Measurements from ENCODE around the gene VPS26A.
"Not testable (repeated sequence)": the region's sequence is repeated elsewhere in the genome, so short reads cannot be mapped to it uniquely, and the experiment has no call there.

VPS26A gene

DNA sequence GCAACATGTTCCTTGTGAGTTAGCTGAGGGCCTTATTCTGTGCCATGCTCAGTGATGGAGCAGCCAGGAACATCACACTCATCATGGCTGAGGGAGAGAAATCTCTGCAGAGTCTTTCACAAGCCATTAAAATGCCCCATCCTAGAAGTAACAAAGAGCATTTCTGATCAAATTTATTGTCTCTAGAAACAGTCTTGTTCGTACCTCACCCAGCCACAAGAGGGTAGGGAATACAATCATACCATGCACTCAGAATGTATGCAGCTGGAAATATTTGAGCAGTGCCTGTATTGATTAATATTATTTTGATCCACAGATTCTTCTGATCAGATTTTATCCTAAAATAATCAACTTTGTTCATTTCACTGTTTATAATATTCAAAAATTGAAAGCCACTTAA lies 17.3 kb downstream of the VPS26A start:
- Histone ChIP-seq H3K79me2 (ENCODE audit: insufficient read depth, low read length) (peaks cover 82% of the 10 kb centered on the region), H2AFZ (ENCODE audit: low read depth, low read length) (no peak overlapping the region), H3K36me3 (ENCODE audit: insufficient read depth, low read length) (peaks cover 11% of the 10 kb centered on the region; the same call in 1 of the 2 replicates), H3K9me3 (ENCODE audit: insufficient read depth, low read length, severe bottlenecking) (no peaks in the 10 kb centered on the region), H3K4me3 (ENCODE audit: low read depth in 1 of 2, low read length in 2 of 2) (no peak overlapping the region), H3K4me1 (ENCODE audit: insufficient read depth, low read length) (no peaks in the 10 kb centered on the region), H3K27me3 (ENCODE audit: insufficient read depth, low read length, poor library complexity) (no peaks in the 10 kb centered on the region), H3K27ac (ENCODE audit: low read length) (no peak overlapping the region), H4K20me1 (ENCODE audit: insufficient read depth, low read length) (peaks cover 16% of the 10 kb centered on the region; the same call in 1 of the 2 replicates), H3K9ac (ENCODE audit: low read depth, low read length) (no peak overlapping the region), H3K4me2 (ENCODE audit: insufficient read depth, low read length) (no peak overlapping the region)
- ATAC-seq (ENCODE audit: insufficient read depth, low read depth) = no peak
- TF ChIP-seq, protein P1, sequence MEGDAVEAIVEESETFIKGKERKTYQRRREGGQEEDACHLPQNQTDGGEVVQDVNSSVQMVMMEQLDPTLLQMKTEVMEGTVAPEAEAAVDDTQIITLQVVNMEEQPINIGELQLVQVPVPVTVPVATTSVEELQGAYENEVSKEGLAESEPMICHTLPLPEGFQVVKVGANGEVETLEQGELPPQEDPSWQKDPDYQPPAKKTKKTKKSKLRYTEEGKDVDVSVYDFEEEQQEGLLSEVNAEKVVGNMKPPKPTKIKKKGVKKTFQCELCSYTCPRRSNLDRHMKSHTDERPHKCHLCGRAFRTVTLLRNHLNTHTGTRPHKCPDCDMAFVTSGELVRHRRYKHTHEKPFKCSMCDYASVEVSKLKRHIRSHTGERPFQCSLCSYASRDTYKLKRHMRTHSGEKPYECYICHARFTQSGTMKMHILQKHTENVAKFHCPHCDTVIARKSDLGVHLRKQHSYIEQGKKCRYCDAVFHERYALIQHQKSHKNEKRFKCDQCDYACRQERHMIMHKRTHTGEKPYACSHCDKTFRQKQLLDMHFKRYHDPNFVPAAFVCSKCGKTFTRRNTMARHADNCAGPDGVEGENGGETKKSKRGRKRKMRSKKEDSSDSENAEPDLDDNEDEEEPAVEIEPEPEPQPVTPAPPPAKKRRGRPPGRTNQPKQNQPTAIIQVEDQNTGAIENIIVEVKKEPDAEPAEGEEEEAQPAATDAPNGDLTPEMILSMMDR (IDR thresholded peaks at IDR 0.05; ENCODE audit: borderline replicate concordance, extremely low read depth, low read length, poor library complexity, severe bottlenecking) = no peak
- DNase-seq = no peak

DNA sequence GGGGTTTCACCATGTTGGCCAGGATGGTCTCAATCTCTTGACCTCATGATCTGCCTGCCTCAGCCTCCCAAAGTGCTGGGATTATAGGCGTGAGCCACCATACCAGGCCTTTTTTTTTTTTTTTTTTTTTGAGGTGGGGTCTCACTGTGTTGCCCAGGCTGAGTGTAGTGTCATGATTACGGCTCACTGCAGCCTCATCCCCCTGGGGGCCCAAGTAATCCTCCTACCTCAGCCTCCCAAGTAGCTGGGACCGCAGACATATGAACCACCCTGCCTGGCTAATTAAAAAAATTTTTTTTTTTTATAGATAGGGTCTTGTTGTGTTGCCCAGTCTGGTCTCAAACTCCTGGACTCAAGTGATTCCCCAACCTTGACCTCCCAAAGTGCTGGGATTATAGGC lies 18.1 kb downstream of the VPS26A start:
- H2AFZ ChIP-seq (ENCODE audit: low read depth, low read length); H3K27me3 ChIP-seq (ENCODE audit: insufficient read depth, low read length, poor library complexity); DNase-seq; H3K4me3 ChIP-seq (ENCODE audit: low read depth in 1 of 2, low read length in 2 of 2); H3K4me2 ChIP-seq (ENCODE audit: insufficient read depth, low read length); H3K4me1 ChIP-seq (ENCODE audit: insufficient read depth, low read length); H3K36me3 ChIP-seq (ENCODE audit: insufficient read depth, low read length); H3K9ac ChIP-seq (ENCODE audit: low read depth, low read length); ATAC-seq (ENCODE audit: insufficient read depth, low read depth); H3K27ac ChIP-seq (ENCODE audit: low read length); H3K9me3 ChIP-seq (ENCODE audit: insufficient read depth, low read length, severe bottlenecking): not testable (repeated sequence)
- peaks cover 21% of the 10 kb centered on the region; the same call in 1 of the 2 replicates for H4K20me1 ChIP-seq (ENCODE audit: insufficient read depth, low read length)
- peaks cover 86% of the 10 kb centered on the region for H3K79me2 ChIP-seq (ENCODE audit: insufficient read depth, low read length)

DNA sequence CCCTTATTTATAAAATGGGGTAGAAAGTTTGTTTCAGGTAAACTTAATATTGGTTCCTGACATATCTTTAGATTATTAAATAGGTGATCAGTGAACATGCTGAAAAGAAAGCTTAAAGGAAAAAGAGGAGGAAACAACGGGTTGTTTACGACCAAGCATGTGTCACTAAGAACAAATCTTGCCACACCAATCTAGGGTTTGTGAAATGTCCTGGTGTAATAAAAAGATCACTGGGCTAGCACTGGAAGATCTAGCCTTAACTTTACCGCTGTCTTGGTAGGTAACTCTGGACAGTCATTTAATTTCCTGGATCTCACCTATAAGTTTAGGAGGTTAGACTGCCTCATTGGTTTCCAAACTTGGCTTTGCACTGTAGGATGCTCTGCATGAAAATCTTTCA lies 19.0 kb downstream of the VPS26A start:
- Histone ChIP-seq H3K9me3 (ENCODE audit: insufficient read depth, low read length, severe bottlenecking) (no peaks in the 10 kb centered on the region), H3K27me3 (ENCODE audit: insufficient read depth, low read length, poor library complexity) (no peaks in the 10 kb centered on the region), H3K79me2 (ENCODE audit: insufficient read depth, low read length) (peaks cover 88% of the 10 kb centered on the region), H3K4me3 (ENCODE audit: low read depth in 1 of 2, low read length in 2 of 2) (no peak overlapping the region), H3K4me1 (ENCODE audit: insufficient read depth, low read length) (no peaks in the 10 kb centered on the region), H4K20me1 (ENCODE audit: insufficient read depth, low read length) (peaks cover 21% of the 10 kb centered on the region; the same call in 1 of the 2 replicates), H3K4me2 (ENCODE audit: insufficient read depth, low read length) (no peak overlapping the region), H3K36me3 (ENCODE audit: insufficient read depth, low read length) (peaks cover 5% of the 10 kb centered on the region; the same call in 1 of the 2 replicates), H2AFZ (ENCODE audit: low read depth, low read length) (no peak overlapping the region), H3K27ac (ENCODE audit: low read length) (no peak overlapping the region), H3K9ac (ENCODE audit: low read depth, low read length) (no peak overlapping the region)
- no peak for TF ChIP-seq EZH2 (IDR thresholded peaks at IDR 0.05; ENCODE audit: borderline replicate concordance, low read depth, low read length, severe bottlenecking)
- TF ChIP-seq, protein P1 (IDR thresholded peaks at IDR 0.05; ENCODE audit: borderline replicate concordance, extremely low read depth, low read length, poor library complexity, severe bottlenecking) = no peak
- ATAC-seq (ENCODE audit: insufficient read depth, low read depth) (no peak), DNase-seq (no peak)

DNA sequence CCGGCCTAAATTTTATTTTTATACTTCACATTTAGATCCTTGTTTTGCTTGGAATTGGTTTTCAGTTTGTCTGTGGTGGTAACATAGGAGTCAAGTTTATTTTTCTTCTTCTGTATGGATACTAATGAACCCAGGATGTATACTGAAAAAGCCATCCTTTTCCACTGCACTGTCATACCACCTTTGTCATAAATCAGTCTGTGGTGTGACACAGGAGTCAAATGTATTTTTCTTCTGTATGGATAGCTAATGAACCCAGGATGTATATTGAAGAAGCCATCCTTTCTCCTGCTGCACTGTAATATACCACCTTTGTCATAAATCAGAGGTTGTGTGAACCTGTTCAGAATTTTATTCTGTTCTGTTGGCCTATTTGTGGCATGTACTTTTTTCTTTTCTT lies 21.4 kb downstream of the VPS26A start:
- no peak for ATAC-seq (ENCODE audit: insufficient read depth, low read depth)

More for the DNA sequence above, 21.4 kb downstream of the VPS26A start:
- Histone ChIP-seq H3K4me2 (ENCODE audit: insufficient read depth, low read length) (no peak overlapping the region), H3K9me3 (ENCODE audit: insufficient read depth, low read length, severe bottlenecking) (no peaks in the 10 kb centered on the region), H3K27me3 (ENCODE audit: insufficient read depth, low read length, poor library complexity) (no peaks in the 10 kb centered on the region), H3K79me2 (ENCODE audit: insufficient read depth, low read length) (peaks cover 90% of the 10 kb centered on the region), H4K20me1 (ENCODE audit: insufficient read depth, low read length) (peaks cover 21% of the 10 kb centered on the region; the same call in 1 of the 2 replicates), H3K4me3 (ENCODE audit: low read depth in 1 of 2, low read length in 2 of 2) (no peak overlapping the region), H2AFZ (ENCODE audit: low read depth, low read length) (no peak overlapping the region), H3K4me1 (ENCODE audit: insufficient read depth, low read length) (no peaks in the 10 kb centered on the region), H3K27ac (ENCODE audit: low read length) (no peak overlapping the region), H3K36me3 (ENCODE audit: insufficient read depth, low read length) (peaks cover 5% of the 10 kb centered on the region; the same call in 1 of the 2 replicates), H3K9ac (ENCODE audit: low read depth, low read length) (no peak overlapping the region)
- TF ChIP-seq EZH2 (IDR thresholded peaks at IDR 0.05; ENCODE audit: borderline replicate concordance, low read depth, low read length, severe bottlenecking) = no peak
- TF ChIP-seq, protein P1 (IDR thresholded peaks at IDR 0.05; ENCODE audit: borderline replicate concordance, extremely low read depth, low read length, poor library complexity, severe bottlenecking) = no peak
- no peak for DNase-seq

All from DND-41 (cell line).